Activated naive CD4-positive, alpha-beta T cell treated with anti-CD3 and anti-CD28 coated beads, Interleukin-2, amount 50 U/mL, for 24 hours (primary cell): ENCODE data around the gene CRY2.

Experiments
- H3K27ac Mint-ChIP-seq: one replicate; pipeline ENCODE4 v1.8.0; 2021; ENCODE audit warnings: mild to moderate bottlenecking, mixed read lengths
- H3K27me3 Mint-ChIP-seq: one replicate; pipeline ENCODE4 v1.8.0; 2021; ENCODE audit warnings: mixed read lengths
- H3K36me3 Mint-ChIP-seq: one replicate; pipeline ENCODE4 v1.8.0; 2021; ENCODE audit warnings: mixed read lengths
- H3K4me1 Mint-ChIP-seq: one replicate; pipeline ENCODE4 v1.8.0; 2021; ENCODE audit warnings: mixed read lengths
- H3K4me3 Mint-ChIP-seq: one replicate; pipeline ENCODE4 v1.8.0; 2021; ENCODE audit warnings: mild to moderate bottlenecking, mixed read lengths
- H3K9me3 Mint-ChIP-seq: one replicate; pipeline ENCODE4 v1.8.0; 2021; ENCODE audit warnings: mixed read lengths

The CRY2 gene

GRCh38 chr11:45906096-45906682, 58.9 kb downstream of the CRY2 start:
- Mint-ChIP-seq H3K27ac (no peak overlapping the region), H3K4me3 (no peak overlapping the region), H3K36me3 (no peaks in the 10 kb centered on the region), H3K9me3 (no peaks in the 10 kb centered on the region), H3K4me1 (peaks cover 11% of the 10 kb centered on the region), H3K27me3 (no peaks in the 10 kb centered on the region)

GRCh38 chr11:45906965-45907611, 59.8 kb downstream of the CRY2 start, which contains the start of gene FREY1:
Gene FREY1 (minus strand): TSS chr11:45907271. CDS start chr11:45907245, 26 bp downstream.
- Mint-ChIP-seq H3K27me3 (no peaks in the 10 kb centered on the region), H3K4me3 (no peak within 1 kb of the TSS), H3K9me3 (no peaks in the 10 kb centered on the region), H3K36me3 (no peaks in the 10 kb centered on the region), H3K27ac (no peak within 1 kb of the TSS), H3K4me1 (peaks cover 11% of the 10 kb centered on the region)

GRCh38 chr11:45907911-45908370, 60.7 kb downstream of the CRY2 start:
- Mint-ChIP-seq H3K9me3 (no peaks in the 10 kb centered on the region), H3K27ac (no peak overlapping the region), H3K4me3 (no peak overlapping the region), H3K4me1 (peaks cover 11% of the 10 kb centered on the region), H3K36me3 (no peaks in the 10 kb centered on the region), H3K27me3 (no peaks in the 10 kb centered on the region)

DNA sequence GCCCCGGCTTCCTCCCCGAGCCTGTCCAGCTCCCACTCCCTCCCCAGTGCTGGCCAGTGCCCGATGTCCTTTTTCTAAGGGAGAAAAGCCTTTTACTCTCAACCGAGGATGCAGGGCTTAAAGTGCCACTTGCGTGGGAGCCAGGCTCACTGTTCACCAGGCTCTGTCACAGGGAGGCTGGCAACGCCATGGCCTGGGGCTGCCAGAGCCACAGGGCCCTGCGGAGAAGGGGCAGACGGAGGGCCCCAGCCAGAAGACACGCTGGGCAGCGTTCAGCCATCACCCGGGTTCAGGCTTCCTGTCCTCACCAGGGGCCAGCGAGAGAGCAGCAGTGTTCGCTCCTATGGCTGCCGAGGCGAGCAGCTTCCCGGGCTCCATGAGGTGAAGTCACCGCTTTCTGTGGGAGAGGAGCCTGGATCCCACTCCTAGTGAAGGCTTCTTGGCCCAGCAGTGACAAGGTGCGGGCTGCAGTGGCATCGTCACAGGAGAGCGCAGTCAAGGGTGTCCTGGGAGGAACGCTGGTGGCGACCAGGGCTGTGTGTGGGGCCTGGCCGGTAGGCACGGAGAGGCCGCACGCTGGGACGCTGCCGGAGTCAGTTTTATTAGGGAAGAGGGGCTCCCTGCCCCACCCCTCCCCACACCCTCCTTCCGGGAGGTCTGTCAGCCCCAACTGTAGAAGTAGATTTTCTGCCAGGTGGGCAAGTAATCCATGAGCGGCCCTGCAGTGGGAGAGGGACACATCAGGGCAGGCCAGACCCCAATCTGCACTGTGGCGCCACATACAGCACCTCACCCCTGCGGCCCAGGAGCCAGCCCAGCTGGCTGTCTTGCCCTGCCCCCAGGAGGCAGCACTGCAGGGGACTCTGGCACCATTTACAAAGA, 62.6 kb downstream of the CRY2 start:
- Mint-ChIP-seq H3K27me3 (no peaks in the 10 kb centered on the region), H3K9me3 (no peaks in the 10 kb centered on the region), H3K36me3 (no peaks in the 10 kb centered on the region), H3K27ac (no peak overlapping the region), H3K4me1 (peaks cover 11% of the 10 kb centered on the region), H3K4me3 (no peak overlapping the region)

DNA sequence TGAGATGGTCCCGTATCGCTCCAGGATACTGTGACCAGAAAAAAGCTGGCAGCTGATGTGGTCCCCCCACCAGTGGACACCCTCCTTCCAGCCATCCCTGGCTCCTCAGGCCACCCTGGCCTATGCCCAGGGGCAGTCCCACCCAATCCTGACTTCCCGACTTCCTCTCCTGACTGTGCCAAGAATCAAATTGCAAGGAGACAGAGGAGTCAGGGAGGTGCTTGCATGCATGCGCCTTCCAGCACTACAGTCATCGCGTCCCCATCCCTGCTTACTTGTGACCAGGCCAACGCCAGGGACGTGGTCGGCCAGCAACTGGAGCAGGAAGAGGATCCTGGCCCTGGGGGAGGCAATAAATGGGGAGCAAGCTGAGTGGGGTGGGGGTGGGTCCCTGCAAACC, 63.3 kb downstream of the CRY2 start:
- H3K4me1 Mint-ChIP-seq, result peaks cover 12% of the 10 kb centered on the region
- H3K36me3 Mint-ChIP-seq, result no peaks in the 10 kb centered on the region
- H3K4me3 Mint-ChIP-seq, result no peak overlapping the region
- H3K27me3 Mint-ChIP-seq, result no peaks in the 10 kb centered on the region
- H3K9me3 Mint-ChIP-seq, result no peaks in the 10 kb centered on the region
- no peak overlapping the region for H3K27ac Mint-ChIP-seq

- Mint-ChIP-seq H3K4me3 (no peak overlapping the region), H3K27me3 (no peaks in the 10 kb centered on the region), H3K27ac (no peak overlapping the region), H3K4me1 (peaks cover 27% of the 10 kb centered on the region), H3K9me3 (no peaks in the 10 kb centered on the region), H3K36me3 (peaks cover 1% of the 10 kb centered on the region)
Observed at GRCh38 chr11:45913514-45913913, 66.2 kb downstream of the CRY2 start.

- Mint-ChIP-seq H3K27me3 (no peaks in the 10 kb centered on the region), H3K9me3 (no peaks in the 10 kb centered on the region), H3K36me3 (peaks cover 1% of the 10 kb centered on the region), H3K27ac (no peak overlapping the region), H3K4me1 (peaks cover 32% of the 10 kb centered on the region), H3K4me3 (no peak overlapping the region)
Observed at GRCh38 chr11:45913942-45914635, 66.8 kb downstream of the CRY2 start.

GRCh38 chr11:45915446-45915845, 68.2 kb downstream of the CRY2 start:
- H3K4me3 Mint-ChIP-seq, result peak overlapping the region; percentile 11
- H3K27me3 Mint-ChIP-seq, result no peaks in the 10 kb centered on the region
- H3K36me3 Mint-ChIP-seq, result peaks cover 1% of the 10 kb centered on the region
- no peak overlapping the region for H3K27ac Mint-ChIP-seq
- H3K4me1 Mint-ChIP-seq, result peaks cover 44% of the 10 kb centered on the region
- H3K9me3 Mint-ChIP-seq, result no peaks in the 10 kb centered on the region

GRCh38 chr11:45917286-45917622, 70.0 kb downstream of the CRY2 start:
- Mint-ChIP-seq H3K27ac (peak overlapping the region; percentile 99), H3K27me3 (peaks cover 3% of the 10 kb centered on the region), H3K36me3 (peaks cover 1% of the 10 kb centered on the region), H3K9me3 (no peaks in the 10 kb centered on the region), H3K4me3 (peak overlapping the region; percentile 98), H3K4me1 (peaks cover 49% of the 10 kb centered on the region)

DNA sequence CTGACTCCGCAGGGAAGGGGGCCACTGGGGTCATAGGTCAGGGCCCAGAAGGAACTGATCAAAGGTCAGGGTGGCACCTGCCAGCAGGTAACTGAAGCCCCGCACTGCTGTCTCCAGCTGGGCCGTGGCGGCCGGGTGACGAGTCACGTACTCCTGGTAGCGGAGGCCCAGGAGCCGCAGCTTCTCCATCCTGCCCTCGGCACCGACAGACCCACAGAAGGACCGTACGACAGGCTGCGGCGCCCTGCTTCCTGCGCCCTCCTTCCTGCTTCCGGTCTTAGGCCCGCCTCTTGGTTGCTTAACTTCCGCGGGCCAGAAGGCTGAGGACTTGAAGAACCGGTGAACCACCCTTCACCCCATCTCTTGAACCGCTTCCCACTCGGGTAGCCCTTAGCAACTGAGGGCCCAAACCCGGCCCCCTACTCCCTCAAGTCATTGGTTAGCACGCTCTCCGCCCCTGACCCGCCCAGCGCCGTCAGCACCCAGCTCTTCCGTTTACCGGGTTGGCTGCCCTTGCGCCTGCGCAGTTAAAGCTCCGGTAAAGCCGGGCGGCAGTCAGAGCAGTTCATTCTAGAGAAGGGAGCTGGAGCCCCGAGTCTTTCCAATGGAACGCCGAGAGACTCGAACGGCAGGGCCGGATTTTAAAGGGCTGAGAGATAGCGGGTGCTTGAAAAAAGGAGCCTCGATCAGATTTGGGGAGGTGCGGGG, 70.5 kb downstream of the CRY2 start, which contains the start of gene PEX16:
Gene PEX16 (minus strand): TSS at position 255 of the 708 bp plus-strand sequence. CDS start 66 bp downstream, at position 189.
- Mint-ChIP-seq H3K27ac (peak within 1 kb of the TSS; percentile 99), H3K9me3 (no peaks in the 10 kb centered on the region), H3K4me3 (peak within 1 kb of the TSS; percentile 98), H3K4me1 (peaks cover 49% of the 10 kb centered on the region), H3K27me3 (peaks cover 3% of the 10 kb centered on the region), H3K36me3 (peaks cover 1% of the 10 kb centered on the region)

- Mint-ChIP-seq H3K9me3 (no peaks in the 10 kb centered on the region), H3K4me3 (peak overlapping the region; percentile 98), H3K27me3 (peaks cover 5% of the 10 kb centered on the region), H3K36me3 (peaks cover 1% of the 10 kb centered on the region), H3K27ac (peak overlapping the region; percentile 99), H3K4me1 (peaks cover 53% of the 10 kb centered on the region)
Observed at GRCh38 chr11:45918331-45918941, 71.2 kb downstream of the CRY2 start.

GRCh38 chr11:45918962-45919675, 71.8 kb downstream of the CRY2 start:
- Mint-ChIP-seq H3K36me3 (peaks cover 1% of the 10 kb centered on the region), H3K4me1 (peaks cover 54% of the 10 kb centered on the region)

DNA sequence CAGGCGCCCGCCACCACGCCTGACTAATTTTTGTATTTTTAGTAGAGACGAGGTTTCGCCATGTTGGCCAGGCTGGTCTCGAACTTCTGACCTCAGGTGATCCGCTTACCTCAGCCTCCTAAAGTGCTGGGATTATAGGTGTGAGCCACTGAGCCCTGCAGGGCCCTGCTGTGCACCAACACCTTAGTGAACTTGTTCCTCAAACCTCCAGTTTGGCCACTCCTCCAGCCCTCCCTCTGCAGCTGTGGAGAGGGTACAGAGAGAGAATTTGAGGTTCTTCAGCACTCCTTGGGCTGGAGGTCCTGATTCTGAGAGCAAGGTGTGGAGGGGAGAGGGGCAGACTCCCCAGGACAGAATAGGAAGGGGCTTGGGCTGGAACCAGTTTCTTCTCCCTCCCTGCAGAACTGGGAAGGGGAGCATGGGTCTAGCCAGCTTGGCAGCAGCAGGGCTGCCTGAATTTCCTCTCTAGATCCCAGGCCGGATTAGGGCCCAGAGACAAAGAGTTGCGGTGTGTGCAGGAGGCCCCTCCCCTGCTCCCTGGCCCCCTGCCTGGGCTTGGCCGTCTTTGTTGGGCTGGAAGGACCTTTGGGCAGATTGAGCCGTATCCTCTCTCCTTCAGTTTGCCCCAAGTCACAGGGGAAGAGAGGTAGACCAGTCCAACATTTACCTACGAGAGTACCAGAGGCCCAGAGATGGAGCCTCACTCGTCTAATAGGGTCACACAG, 72.7 kb downstream of the CRY2 start:
- no peak overlapping the region for H3K4me3 Mint-ChIP-seq
- H3K36me3 Mint-ChIP-seq, result peaks cover 1% of the 10 kb centered on the region
- H3K9me3 Mint-ChIP-seq, result no peaks in the 10 kb centered on the region
- no peak overlapping the region for H3K27ac Mint-ChIP-seq
- peaks cover 58% of the 10 kb centered on the region for H3K4me1 Mint-ChIP-seq
- H3K27me3 Mint-ChIP-seq, result peaks cover 11% of the 10 kb centered on the region

More at GRCh38 chr11:45918962-45919675, 71.8 kb downstream of the CRY2 start:
- Mint-ChIP-seq H3K9me3 (no peaks in the 10 kb centered on the region), H3K4me3 (peak overlapping the region; percentile 98), H3K27me3 (peaks cover 8% of the 10 kb centered on the region), H3K27ac (peak overlapping the region; percentile 90)
